ENCODE measurements around the gene DNAAF3. TPM values are rescaled to one million over a fixed set of nuclear protein-coding genes. Genes with fewer than 3 reads are reported as not detected.
A peak's percentile ranks its signal among the peaks of the same experiment; 100 is the strongest.

The DNAAF3 gene
- total RNA-seq, 2 donors from 2014 or later: 0.55 to 16.1 TPM

DNA sequence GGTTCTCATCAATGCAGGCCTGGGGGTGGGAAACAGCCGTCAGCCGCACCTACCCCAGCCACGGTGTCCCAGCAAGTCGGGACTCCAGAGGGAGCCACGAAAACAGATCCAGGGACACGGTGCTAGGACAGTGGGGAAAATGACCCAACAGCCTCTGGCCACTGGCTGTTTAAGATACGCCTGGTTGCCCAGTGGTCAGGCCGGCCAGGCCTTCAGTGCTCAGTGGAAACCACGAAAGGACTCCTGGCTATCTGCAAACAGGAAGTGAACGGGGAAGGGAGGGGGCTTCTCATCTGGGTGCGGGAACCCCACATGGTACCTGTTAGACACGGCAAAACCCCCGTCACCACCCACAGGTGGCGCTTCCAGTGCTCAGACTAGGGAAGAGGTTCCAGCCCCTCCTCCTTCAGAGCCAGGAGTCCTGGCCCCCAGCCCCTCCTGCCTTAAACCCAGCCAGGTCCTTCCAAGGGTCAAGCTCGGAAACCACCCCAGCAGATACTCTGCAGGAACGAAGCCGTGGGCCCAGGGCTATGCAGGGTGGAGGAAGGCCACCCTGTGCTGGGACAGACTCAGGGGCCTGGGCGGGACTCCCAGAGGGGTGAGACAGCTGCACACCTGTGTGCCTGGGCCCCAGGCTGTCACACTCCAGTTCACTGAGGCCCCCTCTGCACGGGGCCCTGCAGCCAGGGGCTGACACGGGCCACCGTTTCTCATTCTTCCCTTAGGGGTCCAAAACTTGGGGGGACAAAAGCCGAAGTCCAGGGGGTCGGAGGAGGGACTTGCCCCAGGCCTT is 53.4 kb downstream of the DNAAF3 start:
- H3K9me3 ChIP-seq: no peaks in the 10 kb centered on the region
- TF ChIP-seq POLR2AphosphoS5 (IDR thresholded peaks at IDR 0.05) (no peak), POLR2A (IDR thresholded peaks at IDR 0.05) (no peak), CTCF (IDR thresholded peaks at IDR 0.05) (no peak)
- 65% methylated on average over 23 of the region's 23 CpGs for WGBS
- H3K4me3 ChIP-seq: no peak overlapping the region
- peak overlapping the region; percentile 77 to 78 for H3K27ac ChIP-seq
- no peaks in the 10 kb centered on the region for H3K36me3 ChIP-seq
- peaks cover 13% of the 10 kb centered on the region for H3K4me1 ChIP-seq (replicated peaks)
- H3K27me3 ChIP-seq (replicated peaks; ENCODE audit: insufficient read depth): no peaks in the 10 kb centered on the region
- intact Hi-C loops (cut with DNase I): loop anchor here (10.0 kb wide), 2 partner anchors 492 to 542 kb away; partner anchors contain the start of genes U2AF2, ZNF524 and ZNF865
- no peak for DNase-seq (ENCODE audit: low spot score)

GRCh38 chr19:55112246-55112776 is 54.1 kb downstream of the DNAAF3 start:
- Histone ChIP-seq H3K36me3 (no peaks in the 10 kb centered on the region), H3K27ac (peak overlapping the region; percentile 77 to 78), H3K9me3 (no peaks in the 10 kb centered on the region), H3K4me3 (no peak overlapping the region), H3K27me3 (replicated peaks; ENCODE audit: insufficient read depth) (no peaks in the 10 kb centered on the region), H3K4me1 (replicated peaks) (peaks cover 13% of the 10 kb centered on the region)
- TF ChIP-seq CTCF (IDR thresholded peaks at IDR 0.05) (no peak), POLR2A (IDR thresholded peaks at IDR 0.05) (no peak), POLR2AphosphoS5 (IDR thresholded peaks at IDR 0.05) (no peak)
- no peak for DNase-seq (ENCODE audit: low spot score)
- intact Hi-C loops (cut with DNase I): loop anchor here (10.0 kb wide), 2 partner anchors 492 to 542 kb away; partner anchors contain the start of genes U2AF2, ZNF524 and ZNF865
- 91% methylated on average over 25 of the region's 25 CpGs for WGBS

DNA sequence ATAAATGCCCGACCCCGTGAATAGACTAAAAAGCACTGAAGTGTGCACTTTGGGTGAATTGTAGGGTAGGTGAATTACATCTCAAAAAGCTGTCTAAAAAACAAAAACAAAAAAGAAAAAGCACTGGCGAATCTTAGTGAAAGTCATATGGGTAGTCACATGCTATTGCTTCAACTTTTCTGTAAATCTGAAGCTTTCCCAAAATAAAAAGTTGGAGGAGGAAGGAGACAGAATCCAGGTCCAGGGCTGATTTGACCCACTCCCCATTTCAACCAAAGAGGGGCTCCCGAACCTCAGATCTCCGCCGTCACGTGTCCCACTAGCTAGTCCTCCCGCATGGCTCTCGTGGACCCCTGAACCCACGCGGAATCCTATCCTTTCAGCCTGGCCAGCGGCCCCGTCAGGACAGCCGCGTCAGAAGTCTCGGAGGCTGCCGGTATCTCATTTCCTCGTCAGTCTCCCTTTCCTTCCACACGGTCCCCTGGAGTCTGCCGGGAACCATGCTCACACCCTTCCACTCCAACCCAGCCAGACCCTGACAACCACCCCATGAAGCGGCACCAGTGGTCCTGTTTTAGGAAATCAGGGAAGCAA is 55.1 kb downstream of the DNAAF3 start:
- Histone ChIP-seq H3K27me3 (replicated peaks; ENCODE audit: insufficient read depth) (no peaks in the 10 kb centered on the region), H3K27ac (peak overlapping the region in 1 of 2 donors; percentile 78), H3K9me3 (no peaks in the 10 kb centered on the region), H3K36me3 (no peaks in the 10 kb centered on the region), H3K4me3 (no peak overlapping the region), H3K4me1 (replicated peaks) (peaks cover 13% of the 10 kb centered on the region)
- intact Hi-C loops (cut with DNase I): loop anchor here (10.0 kb wide), 2 partner anchors 493 to 543 kb away; partner anchors contain the start of genes U2AF2, ZNF524 and ZNF865
- TF ChIP-seq CTCF (IDR thresholded peaks at IDR 0.05): no peak
- TF ChIP-seq POLR2AphosphoS5 (IDR thresholded peaks at IDR 0.05): no peak
- TF ChIP-seq POLR2A (IDR thresholded peaks at IDR 0.05): no peak
- DNase-seq (ENCODE audit: low spot score): no peak
- 81% methylated on average over 21 of the region's 21 CpGs for WGBS

- Histone ChIP-seq H3K4me3 (no peak overlapping the region), H3K4me1 (replicated peaks) (peaks cover under 1% of the 10 kb centered on the region), H3K9me3 (no peaks in the 10 kb centered on the region), H3K36me3 (no peaks in the 10 kb centered on the region), H3K27me3 (replicated peaks; ENCODE audit: insufficient read depth) (no peaks in the 10 kb centered on the region), H3K27ac (no peak overlapping the region)
- WGBS: 83% methylated on average over 17 of the region's 20 CpGs
- intact Hi-C loops (cut with DNase I): loop anchor here (10.0 kb wide), 2 partner anchors 495 to 545 kb away; partner anchors contain the start of genes U2AF2, ZNF524 and ZNF865
- no peak for TF ChIP-seq POLR2A (IDR thresholded peaks at IDR 0.05)
- no peak for TF ChIP-seq POLR2AphosphoS5 (IDR thresholded peaks at IDR 0.05)
- no peak for TF ChIP-seq CTCF (IDR thresholded peaks at IDR 0.05)
- no peak for DNase-seq (ENCODE audit: low spot score)
These were observed 56.7 kb downstream of the DNAAF3 start for GRCh38 chr19:55109527-55110291.

Small RNA genes lying within 50 kb of the gene (microRNA-seq; reads per million reads assigned to microRNA genes)
- not detected for gene MIR7975

Small RNA genes lying within 50 kb of the gene (small RNA-seq; reads per million reads assigned to genes)
- gene MIR7975 (0 reads per million in 2 donors), gene RF01210 (0 reads per million in 2 donors)

Other genes starting within 250 kb of the DNAAF3 start
- gene NLRP7, start 219.1 kb downstream of the DNAAF3 start, total RNA-seq: 1 to 10 TPM in 1 of 2 donors, not detected in 1; 7.6 TPM
- gene NLRP2, start 200.2 kb downstream of the DNAAF3 start, total RNA-seq: 10 to 100 TPM; 18.5 to 22.4 TPM
- gene GP6, start 128.3 kb downstream of the DNAAF3 start, total RNA-seq: under 1 TPM; 0.23 to 0.27 TPM
- gene RDH13, start 103.5 kb downstream of the DNAAF3 start, total RNA-seq: 10 to 100 TPM; 29.8 to 32.8 TPM
- gene EPS8L1, start 90.7 kb downstream of the DNAAF3 start, total RNA-seq: 10 to 100 TPM; 36.8 to 62.8 TPM
- gene PPP1R12C, start 49.0 kb downstream of the DNAAF3 start, total RNA-seq: 100 to 1,000 TPM in 1 of 2 donors, 10 to 100 TPM in 1; 67.8 to 164 TPM
- 10 to 100 TPM in 1 of 2 donors, 1 to 10 TPM in 1; 8.5 to 87.9 TPM for gene TNNT1, start 17.4 kb downstream of the DNAAF3 start, total RNA-seq
- gene TNNI3, start 8.9 kb downstream of the DNAAF3 start, total RNA-seq: 10 to 100 TPM in 1 of 2 donors, not detected in 1; 12.4 TPM
- gene SYT5, start 13.7 kb upstream of the DNAAF3 start, total RNA-seq: 1 to 10 TPM in 1 of 2 donors, not detected in 1; 4.3 TPM
- 1 to 10 TPM in 1 of 2 donors, not detected in 1; 4.0 TPM for gene PTPRH, start 42.9 kb upstream of the DNAAF3 start, total RNA-seq
- gene TMEM86B, start 62.1 kb upstream of the DNAAF3 start, total RNA-seq: 10 to 100 TPM in 1 of 2 donors, 1 to 10 TPM in 1; 1.5 to 10.8 TPM
- 100 to 1,000 TPM in 1 of 2 donors, 10 to 100 TPM in 1; 49.5 to 112 TPM for gene PPP6R1, start 92.4 kb upstream of the DNAAF3 start, total RNA-seq
- 10 to 100 TPM; 33.6 to 36.0 TPM for gene HSPBP1, start 113.5 kb upstream of the DNAAF3 start, total RNA-seq
- gene BRSK1, start 117.4 kb upstream of the DNAAF3 start, total RNA-seq: 10 to 100 TPM in 1 of 2 donors, 1 to 10 TPM in 1; 1.4 to 10.9 TPM
- gene TMEM150B, start 158.7 kb upstream of the DNAAF3 start, total RNA-seq: not detected
- gene KMT5C, start 173.3 kb upstream of the DNAAF3 start, total RNA-seq: 10 to 100 TPM; 17.8 to 32.3 TPM
- gene COX6B2, start 188.1 kb upstream of the DNAAF3 start, total RNA-seq: 10 to 100 TPM in 1 of 2 donors, not detected in 1; 10.2 TPM
- gene GARIN5B, start 196.6 kb upstream of the DNAAF3 start, total RNA-seq: 1 to 10 TPM in 1 of 2 donors, not detected in 1; 1.5 TPM
- 1 to 10 TPM in 1 of 2 donors, not detected in 1; 2.0 TPM for gene IL11, start 203.8 kb upstream of the DNAAF3 start, total RNA-seq
- not detected for gene TMEM190, start 210.2 kb upstream of the DNAAF3 start, total RNA-seq
- gene TMEM238, start 217.7 kb upstream of the DNAAF3 start, total RNA-seq: 100 to 1,000 TPM in 1 of 2 donors, 10 to 100 TPM in 1; 19.6 to 116 TPM
- gene RPL28, start 219.3 kb upstream of the DNAAF3 start, total RNA-seq: 100 to 1,000 TPM; 439 to 554 TPM
- gene UBE2S, start 241.2 kb upstream of the DNAAF3 start, total RNA-seq: 10 to 100 TPM; 10.3 to 49.9 TPM

Data from prostate gland (tissue), 2 donors.